OCI-LY7 (cell line): Measurements from ENCODE around the gene UFSP2. TPM values are rescaled to one million over a fixed set of nuclear protein-coding genes. Genes with fewer than 3 reads are reported as not detected.

Source experiments
- BruUV-seq: library from RNA; stranded (reverse); fragments of 400-500 nt; replicated peaks from 2 replicates; lab custom pipeline; 2021; lab: Mats Ljungman, UMichigan
- CTCF ChIA-PET: fragments of 300-600 bp; sonication (Branson Sonifier 250); formaldehyde crosslinking; loops from one replicate; lab custom pipeline; 2022; ENCODE audit warnings: antibody characterized with exemption; ENCODE audit not compliant: unreplicated experiment; lab: Charles Lee
- POLR2A ChIA-PET: fragments of 300-600 bp; sonication (Branson Sonifier 250); formaldehyde crosslinking; loops from one replicate; lab custom pipeline; 2022; ENCODE audit warnings: antibody characterized with exemption; lab: Charles Lee
- DNase-seq: peaks from one replicate; pipeline ENCODE4 v3.0.0-alpha.2; 2015; ENCODE audit warnings: low spot score
- H2AFZ ChIP-seq: fragments of 200-600 bp; sonication (generic), shearing (Covaris generic); 2 replicates; pipeline ENCODE4 v1.6.1; 2014; ENCODE audit warnings: mild to moderate bottlenecking, antibody characterized with exemption, low read length, moderate library complexity
- H3K27ac ChIP-seq: fragments of 200-600 bp; sonication (generic); 2 replicates; pipeline ENCODE4 v1.5.1; 2014; ENCODE audit warnings: mixed run types, low read depth, mild to moderate bottlenecking, moderate library complexity, low read length, inconsistent platforms; ENCODE audit not compliant: poor library complexity, severe bottlenecking
- H3K36me3 ChIP-seq: fragments of 200-600 bp; sonication (generic); 2 replicates; pipeline ENCODE4 v1.6.1; 2014; ENCODE audit warnings: mild to moderate bottlenecking, antibody characterized with exemption, low read length, moderate library complexity, mixed read lengths; ENCODE audit not compliant: insufficient read depth
- H3K4me1 ChIP-seq: fragments of 200-600 bp; sonication (generic); 2 replicates; pipeline ENCODE4 v1.5.1; 2014; ENCODE audit warnings: mild to moderate bottlenecking, low read length; ENCODE audit not compliant: insufficient read depth, poor library complexity, severe bottlenecking
- H3K4me2 ChIP-seq: fragments of 200-600 bp; sonication (generic); 2 replicates; pipeline ENCODE4 v1.6.1; 2014; ENCODE audit warnings: mild to moderate bottlenecking, low read length
- H3K4me3 ChIP-seq: fragments of 200-600 bp; sonication (generic); 2 replicates; pipeline ENCODE4 v1.5.1; 2014; ENCODE audit warnings: mild to moderate bottlenecking, low read depth, low read length; ENCODE audit not compliant: poor library complexity, severe bottlenecking
- H3K79me2 ChIP-seq: fragments of 200-600 bp; sonication (generic); 2 replicates; pipeline ENCODE4 v1.6.1; 2016; ENCODE audit warnings: low read depth, mild to moderate bottlenecking, low read length, moderate library complexity, mixed read lengths; ENCODE audit not compliant: insufficient read depth
- H3K9me2 ChIP-seq: fragments of 200-600 bp; sonication (generic); 2 replicates; pipeline ENCODE4 v1.6.1; 2016; ENCODE audit warnings: mild to moderate bottlenecking, low read length, mixed read lengths; ENCODE audit not compliant: insufficient read depth
- H3K9me3 ChIP-seq: fragments of 200-600 bp; sonication (generic); 2 replicates; pipeline ENCODE4 v1.6.1; 2014; ENCODE audit warnings: mild to moderate bottlenecking, mixed run types, low read length, mixed read lengths
- H4K20me1 ChIP-seq: fragments of 200-600 bp; sonication (generic); 2 replicates; pipeline ENCODE4 v1.6.1; 2014; ENCODE audit warnings: mild to moderate bottlenecking, antibody characterized with exemption, low read length, moderate library complexity, mixed read lengths; ENCODE audit not compliant: insufficient read depth
- CTCF ChIP-seq: fragments of 200-600 bp; sonication (generic); conservative IDR thresholded peaks from 2 replicates; pipeline ENCODE4 v1.5.1; 2014; ENCODE audit warnings: mild to moderate bottlenecking, antibody characterized with exemption, low read length, moderate library complexity, mixed read lengths
- EZH2phosphoT487 ChIP-seq: fragments of 200-600 bp; sonication (generic); IDR thresholded peaks from 2 replicates; pipeline ENCODE4 v1.6.1; 2018; ENCODE audit warnings: low read depth, borderline replicate concordance, mild to moderate bottlenecking, mixed run types, antibody characterized with exemption, low read length, moderate library complexity, mixed read lengths
- intact Hi-C: fragments of 100-400 bp; cut with micrococcal nuclease; formaldehyde crosslinking; loops from one replicate; pipeline ENCODE4 v1.10.0; 2022; ENCODE audit not compliant: unreplicated experiment
- total RNA-seq, 2 experiments: library from RNA; depleted of rRNA in 1 of 2; stranded (reverse); fragments of >200 nt in 1 of 2; shearing (Covaris generic) in 1 of 2; gene quantifications; 2 replicates each; pipeline ENCODE4 v1.2.3, GENCODE V29; 2014 to 2022

The UFSP2 gene
- total RNA-seq, 2 experiments from 2014 or later = 17.3 to 37.6 TPM

- Histone ChIP-seq H3K9me2 (no peaks in the 10 kb centered on the region), H3K79me2 (no peaks in the 10 kb centered on the region), H3K4me3 (no peak overlapping the region), H4K20me1 (no peaks in the 10 kb centered on the region), H2AFZ (no peak overlapping the region), H3K4me2 (no peak overlapping the region), H3K27ac (no peak overlapping the region), H3K9me3 (no peaks in the 10 kb centered on the region), H3K4me1 (no peaks in the 10 kb centered on the region), H3K36me3 (peaks cover 4% of the 10 kb centered on the region; the same call in 1 of the 2 replicates)
- intact Hi-C loops = no loop called here
- POLR2A ChIA-PET = interaction anchor here (0.6 kb wide), 1 partner anchor 31 kb away, joined by 3 read pairs; no protein-coding TSS in a partner anchor
- TF ChIP-seq CTCF (no peak), EZH2phosphoT487 (no peak)
- BruUV-seq = no TSS peak
- CTCF ChIA-PET = no interaction called here
- no peak for DNase-seq
Measured at GRCh38 chr4:185374573-185374972, 51.2 kb downstream of the UFSP2 start.

DNA sequence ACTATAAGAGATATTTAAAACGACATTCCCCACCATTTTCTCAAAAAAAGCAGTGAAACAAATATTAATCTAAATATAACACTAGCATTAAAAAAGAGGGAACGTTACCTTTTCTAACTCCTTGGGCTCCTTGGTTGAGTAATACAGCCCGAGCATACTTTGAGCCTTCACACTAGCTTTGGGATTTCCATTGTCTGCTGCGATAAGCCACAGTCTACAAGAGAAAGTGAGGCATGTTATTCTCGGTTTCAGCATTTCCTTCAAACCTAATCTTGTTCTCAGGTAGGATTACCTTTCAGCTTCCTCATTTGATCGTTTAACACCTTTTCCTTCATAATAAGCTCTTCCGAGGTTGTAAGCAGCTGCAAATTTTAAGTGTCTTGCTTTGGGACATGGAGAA lies 51.7 kb downstream of the UFSP2 start:
- H3K4me1 ChIP-seq = no peaks in the 10 kb centered on the region
- H3K27ac ChIP-seq = no peak overlapping the region
- no peak for DNase-seq
- CTCF ChIA-PET = no interaction called here
- H3K9me2 ChIP-seq = no peaks in the 10 kb centered on the region
- H3K36me3 ChIP-seq = peaks cover 4% of the 10 kb centered on the region; the same call in 1 of the 2 replicates
- no peak overlapping the region for H3K4me2 ChIP-seq
- TF ChIP-seq EZH2phosphoT487 = no peak
- TF ChIP-seq CTCF = no peak
- H3K79me2 ChIP-seq = no peaks in the 10 kb centered on the region
- POLR2A ChIA-PET = interaction anchor here (0.6 kb wide), 1 partner anchor 32 kb away, joined by 3 read pairs; no protein-coding TSS in a partner anchor
- BruUV-seq = no TSS peak
- H2AFZ ChIP-seq = no peak overlapping the region
- H3K9me3 ChIP-seq = no peaks in the 10 kb centered on the region
- H4K20me1 ChIP-seq = no peaks in the 10 kb centered on the region
- intact Hi-C loops = no loop called here
- no peak overlapping the region for H3K4me3 ChIP-seq

- CTCF ChIA-PET = no interaction called here
- no peaks in the 10 kb centered on the region for H3K79me2 ChIP-seq
- H2AFZ ChIP-seq = no peak overlapping the region
- H3K36me3 ChIP-seq = peaks cover 3% of the 10 kb centered on the region; the same call in 1 of the 2 replicates
- no peak overlapping the region for H3K4me2 ChIP-seq
- H4K20me1 ChIP-seq = no peaks in the 10 kb centered on the region
- H3K9me3 ChIP-seq = no peaks in the 10 kb centered on the region
- no TSS peak for BruUV-seq
- no peak overlapping the region for H3K27ac ChIP-seq
- DNase-seq = no peak
- POLR2A ChIA-PET = interaction anchor here (0.7 to 1.6 kb wide), 2 partner anchors 13 to 45 kb away, joined by 3 to 5 read pairs; no protein-coding TSS in a partner anchor
- H3K9me2 ChIP-seq = no peaks in the 10 kb centered on the region
- no peaks in the 10 kb centered on the region for H3K4me1 ChIP-seq
- TF ChIP-seq EZH2phosphoT487 (no peak), CTCF (no peak)
- intact Hi-C loops = no loop called here
- no peak overlapping the region for H3K4me3 ChIP-seq
Measured at GRCh38 chr4:185371702-185372101, 54.1 kb downstream of the UFSP2 start.
